ENCODE measurements around the gene CHMP5.

The CHMP5 gene

GRCh38 chr9:33273266-33273971, 8.6 kb downstream of the CHMP5 start:
- no peak overlapping the region for H3K4me3 Mint-ChIP-seq
- TF ChIP-seq CTCF (IDR thresholded peaks at IDR 0.05; ENCODE audit: unreplicated experiment in 3 of 3), result no peak
- no peak overlapping the region for H3K27ac Mint-ChIP-seq

GRCh38 chr9:33273972-33274328, 9.1 kb downstream of the CHMP5 start:
- H3K4me1 Mint-ChIP-seq, result peaks cover 6% of the 10 kb centered on the region
- no peak for TF ChIP-seq CTCF (IDR thresholded peaks at IDR 0.05; ENCODE audit: unreplicated experiment in 3 of 3)
- no peak overlapping the region for H3K27ac Mint-ChIP-seq
- no peaks in the 10 kb centered on the region for H3K9me3 Mint-ChIP-seq
- no peak overlapping the region for H3K4me3 Mint-ChIP-seq
- H3K36me3 Mint-ChIP-seq (ENCODE audit: low read depth), result peaks cover 70% of the 10 kb centered on the region
- H3K27me3 Mint-ChIP-seq (ENCODE audit: low read depth), result no peaks in the 10 kb centered on the region

More at GRCh38 chr9:33273266-33273971, 8.6 kb downstream of the CHMP5 start:
- H3K9me3 Mint-ChIP-seq, result no peaks in the 10 kb centered on the region
- peaks cover 70% of the 10 kb centered on the region for H3K36me3 Mint-ChIP-seq (ENCODE audit: low read depth)
- H3K4me1 Mint-ChIP-seq, result peaks cover 6% of the 10 kb centered on the region
- no peaks in the 10 kb centered on the region for H3K27me3 Mint-ChIP-seq (ENCODE audit: low read depth)

- Mint-ChIP-seq H3K9me3 (no peaks in the 10 kb centered on the region), H3K36me3 (ENCODE audit: low read depth) (peaks cover 67% of the 10 kb centered on the region), H3K4me1 (peaks cover 6% of the 10 kb centered on the region), H3K4me3 (no peak overlapping the region), H3K27me3 (ENCODE audit: low read depth) (no peaks in the 10 kb centered on the region), H3K27ac (no peak overlapping the region)
- TF ChIP-seq CTCF (IDR thresholded peaks at IDR 0.05; ENCODE audit: unreplicated experiment in 3 of 3), result no peak
Observed at GRCh38 chr9:33277484-33277883, 12.6 kb downstream of the CHMP5 start.

- no peak for TF ChIP-seq CTCF (IDR thresholded peaks at IDR 0.05; ENCODE audit: unreplicated experiment in 3 of 3)
- Mint-ChIP-seq H3K4me1 (peaks cover 5% of the 10 kb centered on the region), H3K27ac (no peak overlapping the region), H3K9me3 (no peaks in the 10 kb centered on the region), H3K36me3 (ENCODE audit: low read depth) (peaks cover 20% of the 10 kb centered on the region), H3K4me3 (no peak overlapping the region), H3K27me3 (ENCODE audit: low read depth) (no peaks in the 10 kb centered on the region)
Observed at GRCh38 chr9:33285502-33285901, 20.7 kb downstream of the CHMP5 start.

GRCh38 chr9:33287087-33287490, 22.2 kb downstream of the CHMP5 start:
- H3K9me3 Mint-ChIP-seq, result no peaks in the 10 kb centered on the region
- no peaks in the 10 kb centered on the region for H3K27me3 Mint-ChIP-seq (ENCODE audit: low read depth)
- H3K4me3 Mint-ChIP-seq, result peak overlapping the region; percentile 26 to 79 (median 63)
- peak overlapping the region; percentile 76 to 90 (median 80) for H3K27ac Mint-ChIP-seq
- peaks cover 14% of the 10 kb centered on the region for H3K36me3 Mint-ChIP-seq (ENCODE audit: low read depth)
- peak; percentile 50 to 59 (median 58) for TF ChIP-seq CTCF (IDR thresholded peaks at IDR 0.05; ENCODE audit: unreplicated experiment in 3 of 3)
- peaks cover 14% of the 10 kb centered on the region for H3K4me1 Mint-ChIP-seq

- peaks cover 24% of the 10 kb centered on the region for H3K4me1 Mint-ChIP-seq
- TF ChIP-seq CTCF (IDR thresholded peaks at IDR 0.05; ENCODE audit: unreplicated experiment in 3 of 3), result no peak
- peak overlapping the region; percentile 51 to 79 (median 60) for H3K4me3 Mint-ChIP-seq
Observed at GRCh38 chr9:33288235-33288634, 23.4 kb downstream of the CHMP5 start.

More at GRCh38 chr9:33288235-33288634, 23.4 kb downstream of the CHMP5 start:
- Mint-ChIP-seq H3K27ac (peak overlapping the region in 2 of 3 experiments; percentile 76 to 80), H3K9me3 (no peaks in the 10 kb centered on the region), H3K36me3 (ENCODE audit: low read depth) (peaks cover 9% of the 10 kb centered on the region), H3K27me3 (ENCODE audit: low read depth) (no peaks in the 10 kb centered on the region)
